ENCODE measurements around the gene TSR3.

The TSR3 gene

DNA sequence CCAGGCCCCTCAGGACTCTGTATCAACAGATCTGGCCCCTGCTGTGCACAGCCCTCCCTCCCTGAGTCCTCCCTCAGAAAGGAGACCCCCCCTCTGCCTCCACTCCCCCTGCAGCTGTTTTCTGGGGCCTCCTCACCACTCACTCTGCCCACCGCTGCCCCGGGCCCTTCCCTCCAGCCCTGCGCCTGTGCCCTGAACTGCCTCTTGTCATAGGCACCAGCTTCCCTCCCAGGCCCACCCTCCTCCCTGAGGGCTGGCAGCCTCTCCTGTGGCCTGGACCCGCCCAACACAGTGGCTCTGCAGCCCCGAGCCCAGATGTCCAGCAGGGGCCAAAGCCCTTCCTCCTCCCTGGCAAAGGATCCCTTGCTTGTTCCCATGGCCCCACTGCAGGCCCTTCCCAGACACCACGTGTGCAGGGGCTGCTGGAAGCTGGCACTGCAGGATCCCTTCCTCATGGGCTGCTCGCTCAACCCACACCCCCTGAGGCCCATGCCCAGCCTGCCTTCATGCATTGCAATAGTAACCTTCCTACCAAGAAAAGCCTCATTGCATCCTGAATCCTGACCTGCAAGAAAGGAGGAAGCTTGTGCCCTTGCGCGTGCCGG lies 25.8 kb upstream of the TSR3 start:
- no peak for DNase-seq (ENCODE audit: low read depth)

DNA sequence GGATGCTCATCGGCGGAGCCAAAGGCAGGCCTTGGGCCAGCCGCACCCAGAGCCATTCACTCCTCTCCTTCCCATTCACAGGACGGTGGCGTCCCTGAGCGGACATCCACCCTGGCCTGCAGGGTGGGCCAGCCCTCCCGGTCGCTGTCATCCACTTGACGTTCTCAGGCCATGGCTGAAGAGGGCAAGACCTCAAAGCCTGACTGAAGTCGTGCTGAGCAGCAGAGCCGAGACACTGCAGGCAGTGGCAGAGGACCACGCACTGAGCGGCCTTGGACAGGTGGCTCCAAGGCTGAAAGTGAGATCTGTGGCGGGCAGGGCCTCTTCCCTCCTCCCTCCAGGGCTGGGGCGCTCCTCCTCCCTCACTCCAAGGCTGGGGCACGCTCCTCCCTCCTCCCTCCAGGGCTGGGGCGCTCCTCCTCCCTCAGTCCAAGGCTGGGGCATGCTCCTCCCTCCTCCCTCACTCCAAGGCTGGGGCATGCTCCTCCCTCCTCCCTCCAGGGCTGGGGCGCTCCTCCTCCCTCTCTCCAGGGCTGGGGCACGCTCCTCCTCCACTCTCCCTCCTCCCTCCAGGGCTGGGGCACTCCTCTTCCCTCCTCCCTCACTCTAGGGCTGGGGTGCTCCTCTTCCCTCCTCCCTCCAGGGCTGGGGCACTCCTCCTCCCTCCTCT lies 24.2 kb upstream of the TSR3 start:
- DNase-seq (ENCODE audit: low read depth): no peak

DNA sequence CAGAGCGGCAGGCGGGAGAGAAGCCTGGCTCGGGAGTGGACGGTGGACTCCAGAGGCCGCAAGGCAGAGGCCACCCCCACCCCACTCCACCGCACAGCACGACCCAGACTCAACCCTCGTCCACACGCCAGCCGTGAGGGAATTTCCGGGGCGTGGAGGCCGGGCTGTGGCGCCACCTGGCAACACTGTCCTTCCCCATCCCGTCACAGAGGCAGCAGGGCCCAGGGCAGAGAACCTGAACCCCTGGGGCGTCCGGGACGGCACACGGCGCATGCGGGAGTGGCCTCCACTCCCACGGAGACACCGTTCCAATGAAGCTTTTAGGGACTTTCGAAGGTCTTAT lies 23.6 kb upstream of the TSR3 start:
- no peak for DNase-seq (ENCODE audit: low read depth)

DNA sequence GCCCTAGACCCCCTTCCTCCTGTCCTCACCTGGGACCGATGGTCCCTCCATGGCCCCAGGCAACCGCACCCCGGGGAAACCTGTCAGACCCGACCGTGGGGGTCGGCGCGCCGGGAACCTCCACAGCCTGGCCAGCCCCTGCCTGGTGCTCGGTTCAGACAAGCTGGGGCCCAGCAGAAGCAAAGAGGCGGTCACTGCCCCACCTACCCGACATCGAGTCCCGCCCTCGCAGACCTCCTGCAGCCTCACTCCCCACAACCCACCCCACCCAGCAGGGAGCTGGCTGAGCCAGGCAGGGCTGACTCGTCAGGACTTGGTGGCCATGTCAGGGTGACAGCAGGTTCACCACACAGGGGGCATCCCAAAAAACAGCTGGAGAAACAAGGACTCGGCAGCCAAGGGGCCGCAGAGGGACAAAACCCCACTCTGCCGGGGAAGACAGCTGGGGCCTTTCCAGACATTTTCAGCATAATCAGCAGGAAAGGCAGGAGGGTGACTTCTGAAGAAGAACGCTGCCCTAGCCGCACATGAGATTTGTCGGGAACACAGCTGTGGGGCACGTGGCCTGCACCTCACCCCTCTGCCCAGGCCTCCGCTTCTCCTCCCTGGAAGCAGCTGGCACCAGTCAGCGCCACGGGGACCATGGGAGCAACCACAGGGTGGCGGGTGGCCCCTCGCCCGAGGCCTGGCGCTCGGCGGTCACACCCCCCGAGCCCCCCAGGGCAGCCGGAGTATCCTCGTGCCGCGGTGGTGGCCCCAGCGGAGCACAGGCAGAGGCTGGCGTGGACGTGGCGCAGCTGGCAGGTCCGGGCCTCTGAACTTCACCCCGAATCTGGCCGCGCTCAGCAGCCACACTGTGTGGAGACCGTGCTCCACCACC lies 23.0 kb upstream of the TSR3 start:
- no peak for DNase-seq (ENCODE audit: low read depth)

DNA sequence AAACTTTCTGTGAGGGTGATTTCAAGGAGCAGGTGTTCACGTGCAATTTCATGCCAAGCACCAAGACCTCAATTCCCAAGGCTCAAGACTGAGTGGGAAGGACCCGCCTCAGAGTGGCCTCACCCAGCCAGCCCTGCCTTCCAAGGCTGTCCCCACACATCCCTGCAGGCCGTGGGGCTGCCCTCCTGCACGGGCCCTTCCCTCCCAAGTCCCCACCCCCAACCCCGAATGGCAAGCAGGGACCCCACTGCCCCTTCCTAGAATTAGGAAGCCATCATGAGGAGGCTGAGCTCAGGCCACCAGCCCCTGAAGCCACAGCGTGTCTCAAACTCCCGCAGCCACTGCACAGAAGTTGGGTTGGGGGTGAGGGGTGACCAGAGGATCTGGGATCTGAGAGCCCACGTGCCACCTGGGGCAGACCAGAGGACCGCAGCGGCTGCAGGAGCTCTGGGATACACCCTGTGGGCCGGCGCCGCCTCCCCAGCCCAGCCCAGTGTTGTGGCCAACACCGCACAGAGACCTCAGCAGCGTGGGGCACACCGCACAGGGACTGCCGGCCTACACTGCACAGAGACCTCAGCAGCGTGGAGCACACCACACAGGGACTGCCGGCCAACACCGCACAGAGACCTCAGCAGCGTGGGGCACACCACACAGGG lies 20.7 kb upstream of the TSR3 start:
- DNase-seq (ENCODE audit: low read depth): no peak

DNA sequence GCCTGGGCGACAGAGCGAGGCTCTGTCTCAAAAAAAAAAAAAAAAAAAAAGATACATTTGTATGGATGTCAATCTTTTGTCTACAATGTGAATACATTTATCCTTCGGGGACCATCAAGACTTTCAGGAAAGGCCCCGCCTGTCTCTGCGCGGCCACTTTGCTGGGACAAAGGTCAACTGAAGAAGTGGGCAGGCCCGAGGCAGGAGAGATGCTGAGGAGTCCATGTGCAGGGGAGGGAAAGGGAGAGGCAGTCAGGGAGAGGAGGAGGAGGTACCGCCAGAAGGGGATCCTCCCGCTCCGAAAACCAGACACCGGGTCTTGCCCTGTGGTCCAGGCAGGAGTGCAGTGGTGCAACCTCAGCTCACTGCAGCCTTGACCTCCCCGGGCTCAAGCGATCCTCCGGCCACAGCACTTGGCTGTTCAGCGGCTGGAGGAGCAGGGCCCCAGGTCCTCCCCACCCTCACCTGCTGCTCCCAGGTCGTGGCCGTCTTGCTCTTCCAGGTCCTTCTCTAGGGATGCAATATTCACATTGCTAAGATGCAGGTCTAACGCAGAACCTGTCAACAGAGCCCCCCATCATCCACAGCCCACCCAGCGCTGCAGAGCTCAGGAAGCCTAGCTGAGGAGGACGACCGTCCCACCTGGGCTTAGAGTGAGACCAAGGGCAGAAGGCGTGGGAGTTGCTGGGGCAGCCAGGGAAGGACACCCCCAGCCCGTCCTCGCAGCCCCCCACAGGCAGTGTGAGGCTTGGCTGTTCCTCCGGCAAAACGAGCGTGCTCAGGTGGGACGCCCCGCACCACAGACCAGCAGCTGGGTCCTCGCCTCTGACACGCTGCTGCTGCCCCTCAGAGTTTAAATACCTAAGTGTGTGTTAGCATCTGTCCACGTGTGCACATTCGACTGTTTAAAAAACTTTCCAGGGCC lies 19.6 kb upstream of the TSR3 start:
- DNase-seq (ENCODE audit: low read depth): no peak

DNA sequence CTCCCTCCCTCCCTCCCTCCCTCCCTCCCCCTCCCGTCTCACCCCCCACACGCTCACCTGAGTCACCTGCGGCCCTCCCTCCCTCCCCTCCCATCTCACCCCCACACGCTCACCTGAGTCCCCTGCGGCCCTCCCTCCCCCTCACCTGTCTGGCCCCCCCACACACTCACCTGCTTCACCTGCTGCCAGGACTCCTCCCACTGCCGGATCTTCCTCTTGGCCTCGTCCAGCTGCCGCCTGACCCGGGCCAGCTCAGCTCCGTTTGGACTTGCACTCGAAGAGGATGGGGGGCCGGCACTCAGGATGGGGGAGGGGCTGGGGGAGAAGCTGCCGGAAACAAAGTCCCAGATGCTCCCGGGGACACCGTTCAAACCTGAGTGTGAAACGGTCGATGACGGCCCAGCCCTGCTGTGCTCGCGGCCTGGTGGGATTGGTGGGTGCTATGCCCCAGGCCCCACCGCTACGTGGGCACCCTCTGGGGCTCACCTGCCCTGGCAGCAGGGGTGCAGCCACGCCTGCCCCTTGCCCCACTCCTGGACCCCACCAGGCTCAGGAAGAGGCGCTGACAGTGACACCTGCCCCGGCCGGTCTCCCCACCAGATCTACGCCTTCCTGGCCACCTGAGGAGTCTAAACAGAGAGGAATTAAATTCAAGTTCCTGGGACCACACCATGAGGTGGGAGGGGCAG lies 16.0 kb upstream of the TSR3 start:
- no peak for DNase-seq (ENCODE audit: low read depth)

DNA sequence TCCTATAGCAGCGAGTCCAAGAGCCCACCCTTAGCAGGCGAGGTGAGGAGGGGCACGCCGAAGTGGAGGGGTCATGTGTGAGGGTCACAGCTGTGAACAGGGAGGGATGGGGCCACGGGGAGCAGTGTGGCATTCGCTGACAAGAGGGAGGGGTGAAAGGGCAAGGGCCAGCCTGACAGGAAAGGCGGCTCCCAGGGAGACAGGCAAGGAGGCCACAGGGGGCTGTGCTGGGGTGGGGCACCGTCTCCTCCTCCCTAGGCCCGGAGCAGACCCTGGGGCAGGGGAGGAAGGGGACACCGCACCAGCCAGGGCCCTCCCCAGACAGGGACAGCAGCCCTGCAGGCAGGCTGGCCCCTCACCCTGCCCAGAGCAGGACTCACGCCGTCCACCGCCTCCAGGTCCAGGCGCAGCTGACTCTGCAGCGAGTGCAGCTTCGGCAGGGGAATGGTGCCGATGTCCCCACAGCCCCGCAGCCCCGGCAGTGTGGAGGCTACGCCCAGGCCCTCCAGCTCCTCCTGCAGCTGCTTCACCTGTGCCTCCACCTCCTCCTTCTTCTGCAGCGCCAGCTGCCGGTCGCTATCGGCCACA lies 15.1 kb upstream of the TSR3 start:
- DNase-seq (ENCODE audit: low read depth): no peak

DNA sequence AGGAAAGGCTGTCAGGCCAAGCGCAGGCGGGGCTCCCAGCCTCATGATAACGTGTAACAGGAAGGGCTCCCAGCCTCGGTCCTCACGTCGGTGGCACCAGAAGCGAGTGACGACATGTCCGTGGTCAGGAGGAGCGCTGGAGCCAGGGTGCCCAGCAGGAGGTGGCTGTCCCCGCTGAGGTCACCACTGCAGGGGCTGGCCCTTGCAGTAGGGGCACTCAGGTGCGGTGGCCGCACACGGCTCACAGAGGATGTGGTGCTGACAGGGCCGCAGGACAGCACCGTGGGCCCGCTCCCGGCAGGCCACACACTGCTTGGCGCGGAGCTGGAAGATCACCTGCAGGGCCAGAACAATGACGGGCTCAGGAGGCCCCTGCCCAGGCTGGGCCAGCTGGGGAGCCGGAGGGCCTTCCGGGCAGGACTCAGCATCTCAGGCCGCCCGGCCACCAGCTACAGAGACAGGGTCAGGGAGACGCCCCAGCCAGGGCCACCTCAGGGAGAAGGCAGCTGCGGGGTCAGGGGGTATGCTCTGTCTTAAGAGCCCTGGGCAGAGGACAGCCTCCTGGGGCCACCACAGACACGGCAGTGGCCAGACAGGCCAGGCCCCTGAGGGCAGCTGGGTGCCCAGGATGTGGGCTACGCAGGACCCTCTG lies 14.5 kb upstream of the TSR3 start:
- no peak for DNase-seq (ENCODE audit: low read depth)

DNA sequence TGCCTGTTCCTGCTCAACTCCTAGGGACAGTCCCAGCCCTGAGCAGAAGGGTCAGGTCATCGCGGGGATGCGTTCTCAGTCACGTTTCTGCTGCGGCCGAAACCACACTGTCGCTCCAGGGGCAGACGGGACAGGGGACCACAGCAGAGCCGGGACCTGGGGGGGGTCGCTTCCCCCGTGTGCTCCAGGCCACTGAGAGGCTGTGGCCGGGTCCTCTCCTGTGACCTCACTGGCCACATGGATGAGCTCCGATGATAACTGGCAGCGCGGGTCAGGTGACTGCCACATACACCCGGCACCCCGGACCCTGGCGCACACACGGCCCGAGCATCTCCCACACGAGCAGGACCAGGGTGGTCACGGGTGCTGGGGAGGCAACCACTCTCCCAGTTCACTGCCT lies 12.8 kb upstream of the TSR3 start:
- DNase-seq (ENCODE audit: low read depth): no peak

DNA sequence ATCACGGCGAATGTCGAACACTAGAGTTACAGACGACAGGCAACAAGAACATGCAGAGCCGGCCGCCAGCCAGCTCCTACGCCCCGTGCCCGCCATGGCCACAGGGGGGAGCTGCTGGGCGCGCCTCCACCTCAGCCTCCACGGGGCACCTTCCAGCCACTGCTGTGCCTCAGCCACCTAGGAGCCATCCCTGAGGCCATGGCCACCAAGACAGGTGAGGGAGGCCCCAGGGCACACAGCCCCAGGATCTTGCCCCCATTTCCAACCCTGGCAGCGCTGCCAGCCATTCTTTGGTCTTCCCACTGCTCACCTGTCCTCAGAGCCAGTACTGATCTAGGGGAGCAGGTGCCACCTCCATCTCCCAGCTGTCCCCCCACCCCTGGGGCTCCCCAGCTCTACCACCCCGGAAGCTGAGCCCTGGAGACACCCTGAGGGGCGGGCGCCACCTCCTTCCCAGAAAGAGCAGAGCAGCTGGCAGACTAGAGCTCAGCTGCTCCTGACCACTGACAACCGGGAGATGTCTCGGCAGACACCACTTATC lies 11.9 kb upstream of the TSR3 start:
- DNase-seq (ENCODE audit: low read depth): no peak

DNA sequence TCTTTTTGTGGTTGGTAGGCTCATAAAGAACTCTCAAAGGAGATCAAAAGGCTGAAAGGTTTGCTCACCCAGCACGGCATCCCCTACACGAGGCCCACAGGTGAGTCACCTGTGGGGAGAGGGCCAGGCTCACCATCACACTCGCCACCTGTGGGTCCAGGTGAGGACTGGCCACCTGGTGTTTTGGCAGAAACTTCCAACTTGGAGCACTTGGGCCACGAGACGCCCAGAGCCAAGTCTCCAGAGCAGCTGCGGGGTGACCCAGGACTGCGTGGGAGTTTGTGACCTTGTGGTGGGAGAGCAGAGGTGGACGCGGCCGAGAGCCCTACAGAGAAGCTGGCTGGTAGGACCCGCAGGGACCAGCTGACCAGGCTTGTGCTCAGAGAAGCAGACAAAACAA lies 11.1 kb upstream of the TSR3 start:
- no peak for DNase-seq (ENCODE audit: low read depth)

DNA sequence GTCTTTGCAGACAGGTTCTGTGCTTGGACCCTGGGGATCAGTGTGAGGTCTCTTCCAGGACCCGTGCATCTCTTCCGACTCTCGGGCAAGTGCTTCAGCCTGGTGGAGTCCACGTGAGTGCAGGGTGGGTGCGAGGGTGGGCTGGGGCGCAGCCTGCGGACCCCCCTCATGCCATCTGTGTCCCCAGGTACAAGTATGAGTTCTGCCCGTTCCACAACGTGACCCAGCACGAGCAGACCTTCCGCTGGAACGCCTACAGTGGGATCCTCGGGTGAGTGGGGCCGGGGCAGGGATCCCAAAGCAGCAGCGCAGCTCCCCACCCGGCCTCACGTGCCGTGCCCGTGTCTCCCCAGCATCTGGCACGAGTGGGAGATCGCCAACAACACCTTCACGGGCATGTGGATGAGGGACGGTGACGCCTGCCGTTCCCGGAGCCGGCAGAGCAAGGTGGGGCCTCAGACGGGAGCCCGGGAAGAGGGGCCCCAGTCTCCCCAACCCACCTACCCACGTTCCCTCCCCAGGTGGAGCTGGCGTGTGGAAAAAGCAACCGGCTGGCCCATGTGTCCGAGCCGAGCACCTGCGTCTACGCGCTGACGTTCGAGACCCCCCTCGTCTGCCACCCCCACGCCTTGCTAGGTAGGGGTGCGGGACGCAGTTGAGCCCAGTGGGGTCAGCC lies 10.1 kb upstream of the TSR3 start:
- no peak for DNase-seq (ENCODE audit: low read depth)

DNA sequence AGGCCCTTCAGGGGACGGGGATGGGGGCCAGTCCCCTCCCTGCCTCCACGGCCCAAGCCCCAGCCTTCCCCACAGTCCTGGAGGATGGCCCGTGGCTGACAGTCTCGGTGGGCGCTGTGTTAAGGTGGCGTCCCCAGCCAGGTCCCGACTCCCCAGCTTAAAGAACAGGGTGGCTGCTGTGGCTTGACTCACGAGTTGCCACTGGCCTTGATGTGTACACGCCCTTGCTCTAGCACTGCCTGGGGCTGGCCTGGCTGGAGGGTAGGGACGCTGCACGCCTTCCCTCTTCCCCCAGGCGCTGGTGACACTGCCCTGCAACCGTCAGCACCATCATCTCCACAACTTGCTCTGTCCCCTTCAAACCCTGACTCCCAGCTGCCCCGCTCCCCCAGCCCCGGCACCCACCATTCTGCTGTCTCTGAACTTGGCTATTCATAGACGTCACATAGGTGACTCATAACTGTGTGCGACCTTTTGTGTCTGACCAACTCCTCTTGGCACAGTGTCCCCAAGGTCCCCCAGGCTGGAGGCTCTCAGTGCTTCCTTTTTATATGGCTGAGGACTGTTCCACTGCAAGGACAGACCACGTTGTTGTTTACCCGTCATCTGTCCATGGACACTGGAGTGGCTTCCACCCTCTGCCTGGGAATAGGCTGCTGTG lies 6.4 kb upstream of the TSR3 start:
- no peak for DNase-seq (ENCODE audit: low read depth)

DNA sequence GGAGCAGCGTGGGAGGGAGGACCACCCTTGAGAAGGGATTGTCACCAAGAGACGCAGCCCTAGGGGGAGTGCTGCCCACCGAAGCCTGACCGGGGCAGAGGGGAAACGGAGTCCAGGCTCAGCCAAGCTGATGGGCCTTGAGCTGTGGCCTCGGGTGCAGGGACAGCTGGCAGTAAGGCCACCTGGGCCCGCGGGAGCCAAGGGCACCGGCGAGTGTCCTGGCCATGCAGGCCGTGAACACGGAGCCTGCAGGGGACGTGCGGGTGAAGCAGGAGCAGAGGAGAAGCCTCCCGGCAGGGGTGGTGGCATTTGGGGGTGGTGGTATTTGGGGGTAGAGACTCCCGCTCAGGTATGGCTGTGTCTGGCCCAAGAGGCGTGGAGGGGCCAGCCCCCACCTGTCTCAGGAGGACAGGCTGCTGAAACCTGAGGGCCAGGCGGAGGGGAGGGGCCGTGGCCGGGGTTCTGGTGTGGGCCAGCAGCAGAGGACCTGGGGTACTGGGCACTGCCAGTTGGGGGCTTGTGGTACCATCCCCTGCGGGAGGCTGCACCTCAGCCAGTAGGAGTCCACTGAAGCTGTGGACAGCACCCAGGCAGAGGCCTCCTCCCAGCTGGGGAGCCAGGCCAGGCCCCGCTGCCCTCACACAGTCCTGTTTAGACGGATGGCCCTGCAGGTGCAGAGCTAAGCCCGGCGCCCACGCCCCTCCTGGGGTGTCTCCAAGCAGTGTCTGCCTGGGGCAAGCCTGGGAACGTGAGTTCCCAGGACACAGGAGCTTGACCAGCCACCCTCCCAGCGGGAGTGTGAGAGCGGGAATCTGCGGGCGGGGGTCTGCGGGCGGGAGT lies 4.6 kb upstream of the TSR3 start:
- DNase-seq (ENCODE audit: low read depth): no peak

DNA sequence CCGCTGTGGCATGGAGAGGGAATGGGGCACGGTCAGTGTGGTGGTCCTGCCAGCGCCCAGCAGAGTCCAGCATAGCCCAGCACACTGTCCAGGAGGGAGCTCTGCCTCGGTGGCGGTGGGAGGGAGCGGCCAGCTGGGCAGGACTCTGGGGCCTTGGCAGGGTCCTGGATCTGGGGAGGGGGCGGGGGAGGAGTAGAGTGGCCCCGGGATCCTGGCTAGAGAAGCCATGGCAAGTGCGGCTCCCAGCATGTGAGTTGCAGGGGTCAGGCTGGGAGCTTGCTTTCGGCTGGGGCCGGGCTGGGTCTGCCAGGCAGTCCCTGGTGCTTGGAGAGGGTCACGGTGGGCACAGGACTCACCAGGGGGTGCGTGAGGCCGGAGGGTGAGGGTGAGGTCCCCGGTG lies 3.9 kb upstream of the TSR3 start:
- no peak for DNase-seq (ENCODE audit: low read depth)

DNA sequence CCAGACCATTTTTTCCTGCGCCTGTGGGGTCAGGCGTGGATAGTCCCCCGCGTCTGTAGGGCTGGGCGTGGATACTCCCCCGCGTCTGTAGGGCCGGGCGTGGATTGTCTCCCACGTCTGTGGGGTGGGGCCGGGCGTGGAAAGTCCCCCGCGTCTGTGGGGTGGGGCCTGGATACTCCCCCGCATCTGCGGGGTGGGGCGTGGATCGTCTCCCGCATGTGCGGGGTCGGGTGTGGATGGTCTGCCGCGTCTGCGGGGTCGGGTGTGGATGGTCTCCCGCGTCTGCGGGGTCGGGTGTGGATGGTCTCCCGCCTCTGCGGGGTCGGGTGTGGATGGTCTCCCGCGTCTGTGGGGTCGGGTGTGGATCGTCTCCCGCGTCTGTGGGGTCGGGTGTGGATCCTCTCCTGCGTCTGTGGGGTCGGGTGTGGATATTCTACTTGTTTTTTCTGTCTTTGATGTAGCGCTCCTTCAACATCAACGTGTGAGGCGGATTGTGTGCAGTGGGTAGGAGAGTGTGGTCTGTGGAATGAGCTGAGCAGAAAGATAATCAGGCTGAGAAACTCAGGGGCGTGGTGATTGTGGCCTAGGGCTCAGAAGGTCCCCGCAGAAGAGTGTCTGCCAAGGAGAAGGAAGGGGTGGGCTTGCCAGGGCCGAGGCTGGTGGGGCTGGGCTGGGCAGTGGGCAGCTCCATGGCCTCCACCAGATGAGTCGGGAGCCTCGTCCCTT lies 3.3 kb upstream of the TSR3 start:
- no peak for DNase-seq (ENCODE audit: low read depth)
